ENCODE results near the gene RPS18. TPM values are rescaled to one million over a fixed set of nuclear protein-coding genes. Genes with fewer than 3 reads are reported as not detected.
A peak's percentile ranks its signal among the peaks of the same experiment; 100 is the strongest.

RPS18 gene
- total and polyA plus RNA-seq, 2 of the 13 experiments (the other 11 are each of a cell fraction or from before 2014, with no cell fraction given), result 3,896 to 5,806 TPM

DNA sequence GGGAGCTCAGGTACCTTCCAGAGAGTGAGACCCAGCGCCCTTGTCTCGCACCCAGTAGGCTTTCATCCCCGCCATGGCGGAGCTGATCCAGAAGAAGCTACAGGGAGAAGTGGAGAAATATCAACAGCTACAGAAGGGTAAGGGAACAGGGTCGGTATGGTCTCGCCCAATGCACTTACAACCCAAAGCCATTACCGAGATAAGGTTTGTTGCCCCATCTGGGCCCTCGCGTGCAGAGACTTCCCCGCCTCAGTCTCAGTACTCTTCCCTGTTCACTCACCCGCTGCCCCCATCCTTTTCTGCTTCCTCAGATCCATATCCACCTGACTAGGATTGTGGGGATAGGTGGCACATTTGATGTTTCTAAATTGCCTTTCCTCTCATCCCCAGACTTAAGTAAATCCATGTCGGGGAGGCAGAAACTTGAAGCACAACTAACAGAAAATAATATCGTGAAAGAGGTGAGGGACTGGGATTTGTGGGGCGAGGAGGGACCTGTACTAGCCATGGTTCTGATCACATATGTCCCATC lies 18.0 kb downstream of the RPS18 start (continued):
- TF ChIP-seq ZNF264 (CRISPR knock-in tag; IDR thresholded peaks at IDR 0.05), result no peak
- 0 out of 2 replicates have a peak, but pooled peaks have one; percentile 47 for TF ChIP-seq HIVEP1 (CRISPR knock-in tag; IDR thresholded peaks at IDR 0.05)
- no peak for TF ChIP-seq ZBTB21 (CRISPR knock-in tag; IDR thresholded peaks at IDR 0.05)
- TF ChIP-seq NFE2L1 (CRISPR knock-in tag; IDR thresholded peaks at IDR 0.05; ENCODE audit: borderline replicate concordance), result no peak
- peak; percentile 3; the same call in 1 of the 2 replicates for TF ChIP-seq PHF21A (CRISPR knock-in tag; IDR thresholded peaks at IDR 0.05)
- no peak for TF ChIP-seq ZNF652 (CRISPR knock-in tag; IDR thresholded peaks at IDR 0.05; ENCODE audit: borderline replicate concordance, low read depth)
- TF ChIP-seq PITX1 (CRISPR knock-in tag; IDR thresholded peaks at IDR 0.05), result peak; percentile 13; the same call in 1 of the 2 replicates
- TF ChIP-seq PAWR (CRISPR knock-in tag; IDR thresholded peaks at IDR 0.05; ENCODE audit: borderline replicate concordance), result no peak
- TF ChIP-seq, protein P1, sequence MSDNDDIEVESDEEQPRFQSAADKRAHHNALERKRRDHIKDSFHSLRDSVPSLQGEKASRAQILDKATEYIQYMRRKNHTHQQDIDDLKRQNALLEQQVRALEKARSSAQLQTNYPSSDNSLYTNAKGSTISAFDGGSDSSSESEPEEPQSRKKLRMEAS (IDR thresholded peaks at IDR 0.05), result no peak
- TF ChIP-seq REPIN1 (CRISPR knock-in tag; IDR thresholded peaks at IDR 0.05; ENCODE audit: borderline replicate concordance, low read depth), result no peak
- no peak for TF ChIP-seq TCF7 (IDR thresholded peaks at IDR 0.05; ENCODE audit: low read depth)
- TF ChIP-seq SALL2 (CRISPR knock-in tag; IDR thresholded peaks at IDR 0.05), result 0 out of 2 replicates have a peak, but pooled peaks have one; percentile 44
- no peak for TF ChIP-seq ZC3H4 (CRISPR knock-in tag; IDR thresholded peaks at IDR 0.05; ENCODE audit: borderline replicate concordance)
- TF ChIP-seq, protein P2, sequence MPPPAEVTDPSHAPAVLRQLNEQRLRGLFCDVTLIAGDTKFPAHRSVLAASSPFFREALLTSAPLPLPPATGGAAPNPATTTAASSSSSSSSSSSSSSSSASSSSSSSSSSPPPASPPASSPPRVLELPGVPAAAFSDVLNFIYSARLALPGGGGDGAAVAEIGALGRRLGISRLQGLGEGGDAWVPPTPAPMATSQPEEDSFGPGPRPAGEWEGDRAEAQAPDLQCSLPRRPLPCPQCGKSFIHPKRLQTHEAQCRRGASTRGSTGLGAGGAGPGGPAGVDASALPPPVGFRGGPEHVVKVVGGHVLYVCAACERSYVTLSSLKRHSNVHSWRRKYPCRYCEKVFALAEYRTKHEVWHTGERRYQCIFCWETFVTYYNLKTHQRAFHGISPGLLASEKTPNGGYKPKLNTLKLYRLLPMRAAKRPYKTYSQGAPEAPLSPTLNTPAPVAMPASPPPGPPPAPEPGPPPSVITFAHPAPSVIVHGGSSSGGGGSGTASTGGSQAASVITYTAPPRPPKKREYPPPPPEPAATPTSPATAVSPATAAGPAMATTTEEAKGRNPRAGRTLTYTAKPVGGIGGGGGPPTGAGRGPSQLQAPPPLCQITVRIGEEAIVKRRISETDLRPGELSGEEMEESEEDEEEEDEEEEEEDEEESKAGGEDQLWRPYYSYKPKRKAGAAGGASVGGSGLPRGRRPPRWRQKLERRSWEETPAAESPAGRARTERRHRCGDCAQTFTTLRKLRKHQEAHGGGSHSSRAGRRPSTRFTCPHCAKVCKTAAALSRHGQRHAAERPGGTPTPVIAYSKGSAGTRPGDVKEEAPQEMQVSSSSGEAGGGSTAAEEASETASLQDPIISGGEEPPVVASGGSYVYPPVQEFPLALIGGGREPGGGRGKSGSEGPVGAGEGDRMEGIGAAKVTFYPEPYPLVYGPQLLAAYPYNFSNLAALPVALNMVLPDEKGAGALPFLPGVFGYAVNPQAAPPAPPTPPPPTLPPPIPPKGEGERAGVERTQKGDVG (CRISPR knock-in tag; IDR thresholded peaks at IDR 0.05; ENCODE audit: borderline replicate concordance), result no peak
- TF ChIP-seq, protein P3, sequence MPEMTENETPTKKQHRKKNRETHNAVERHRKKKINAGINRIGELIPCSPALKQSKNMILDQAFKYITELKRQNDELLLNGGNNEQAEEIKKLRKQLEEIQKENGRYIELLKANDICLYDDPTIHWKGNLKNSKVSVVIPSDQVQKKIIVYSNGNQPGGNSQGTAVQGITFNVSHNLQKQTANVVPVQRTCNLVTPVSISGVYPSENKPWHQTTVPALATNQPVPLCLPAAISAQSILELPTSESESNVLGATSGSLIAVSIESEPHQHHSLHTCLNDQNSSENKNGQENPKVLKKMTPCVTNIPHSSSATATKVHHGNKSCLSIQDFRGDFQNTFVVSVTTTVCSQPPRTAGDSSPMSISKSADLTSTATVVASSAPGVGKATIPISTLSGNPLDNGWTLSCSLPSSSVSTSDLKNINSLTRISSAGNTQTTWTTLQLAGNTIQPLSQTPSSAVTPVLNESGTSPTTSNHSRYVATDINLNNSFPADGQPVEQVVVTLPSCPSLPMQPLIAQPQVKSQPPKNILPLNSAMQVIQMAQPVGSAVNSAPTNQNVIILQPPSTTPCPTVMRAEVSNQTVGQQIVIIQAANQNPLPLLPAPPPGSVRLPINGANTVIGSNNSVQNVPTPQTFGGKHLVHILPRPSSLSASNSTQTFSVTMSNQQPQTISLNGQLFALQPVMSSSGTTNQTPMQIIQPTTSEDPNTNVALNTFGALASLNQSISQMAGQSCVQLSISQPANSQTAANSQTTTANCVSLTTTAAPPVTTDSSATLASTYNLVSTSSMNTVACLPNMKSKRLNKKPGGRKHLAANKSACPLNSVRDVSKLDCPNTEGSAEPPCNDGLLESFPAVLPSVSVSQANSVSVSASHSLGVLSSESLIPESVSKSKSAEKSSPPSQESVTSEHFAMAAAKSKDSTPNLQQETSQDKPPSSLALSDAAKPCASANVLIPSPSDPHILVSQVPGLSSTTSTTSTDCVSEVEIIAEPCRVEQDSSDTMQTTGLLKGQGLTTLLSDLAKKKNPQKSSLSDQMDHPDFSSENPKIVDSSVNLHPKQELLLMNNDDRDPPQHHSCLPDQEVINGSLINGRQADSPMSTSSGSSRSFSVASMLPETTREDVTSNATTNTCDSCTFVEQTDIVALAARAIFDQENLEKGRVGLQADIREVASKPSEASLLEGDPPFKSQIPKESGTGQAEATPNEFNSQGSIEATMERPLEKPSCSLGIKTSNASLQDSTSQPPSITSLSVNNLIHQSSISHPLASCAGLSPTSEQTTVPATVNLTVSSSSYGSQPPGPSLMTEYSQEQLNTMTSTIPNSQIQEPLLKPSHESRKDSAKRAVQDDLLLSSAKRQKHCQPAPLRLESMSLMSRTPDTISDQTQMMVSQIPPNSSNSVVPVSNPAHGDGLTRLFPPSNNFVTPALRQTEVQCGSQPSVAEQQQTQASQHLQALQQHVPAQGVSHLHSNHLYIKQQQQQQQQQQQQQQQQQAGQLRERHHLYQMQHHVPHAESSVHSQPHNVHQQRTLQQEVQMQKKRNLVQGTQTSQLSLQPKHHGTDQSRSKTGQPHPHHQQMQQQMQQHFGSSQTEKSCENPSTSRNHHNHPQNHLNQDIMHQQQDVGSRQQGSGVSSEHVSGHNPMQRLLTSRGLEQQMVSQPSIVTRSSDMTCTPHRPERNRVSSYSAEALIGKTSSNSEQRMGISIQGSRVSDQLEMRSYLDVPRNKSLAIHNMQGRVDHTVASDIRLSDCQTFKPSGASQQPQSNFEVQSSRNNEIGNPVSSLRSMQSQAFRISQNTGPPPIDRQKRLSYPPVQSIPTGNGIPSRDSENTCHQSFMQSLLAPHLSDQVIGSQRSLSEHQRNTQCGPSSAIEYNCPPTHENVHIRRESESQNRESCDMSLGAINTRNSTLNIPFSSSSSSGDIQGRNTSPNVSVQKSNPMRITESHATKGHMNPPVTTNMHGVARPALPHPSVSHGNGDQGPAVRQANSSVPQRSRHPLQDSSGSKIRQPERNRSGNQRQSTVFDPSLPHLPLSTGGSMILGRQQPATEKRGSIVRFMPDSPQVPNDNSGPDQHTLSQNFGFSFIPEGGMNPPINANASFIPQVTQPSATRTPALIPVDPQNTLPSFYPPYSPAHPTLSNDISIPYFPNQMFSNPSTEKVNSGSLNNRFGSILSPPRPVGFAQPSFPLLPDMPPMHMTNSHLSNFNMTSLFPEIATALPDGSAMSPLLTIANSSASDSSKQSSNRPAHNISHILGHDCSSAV (CRISPR knock-in tag; IDR thresholded peaks at IDR 0.05; ENCODE audit: borderline replicate concordance), result no peak
- no peak for TF ChIP-seq ZNF598 (CRISPR knock-in tag; IDR thresholded peaks at IDR 0.05; ENCODE audit: borderline replicate concordance)
- no peak for TF ChIP-seq BORCS8-MEF2B (CRISPR knock-in tag; IDR thresholded peaks at IDR 0.05)
- no peak for TF ChIP-seq PBX2 (CRISPR knock-in tag; IDR thresholded peaks at IDR 0.05)

Measured in HepG2 (cell line).